Measurements from ENCODE around the gene FPGS.

DNA sequence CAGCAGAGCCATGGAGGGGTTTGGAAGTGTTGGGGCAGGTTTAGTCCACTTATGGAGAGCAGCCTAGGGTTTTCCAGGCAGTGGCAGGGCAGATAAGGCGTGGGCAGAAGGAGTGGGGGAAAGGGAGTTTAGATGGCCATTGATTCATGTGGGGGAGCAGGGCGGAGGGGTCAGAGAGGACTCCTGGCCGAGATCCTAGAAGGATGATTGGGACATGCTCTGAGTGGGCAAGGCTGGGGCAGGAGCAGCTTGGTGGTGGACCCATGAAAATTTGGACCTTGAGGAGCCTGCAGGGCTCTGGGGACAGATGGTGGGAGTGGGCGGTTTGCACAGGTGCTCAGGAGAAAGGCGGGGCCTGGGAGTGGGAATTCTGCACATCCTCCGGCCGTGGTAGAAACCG is 49.5 kb upstream of the FPGS start:
- TF ChIP-seq EZH2phosphoT487 (IDR thresholded peaks at IDR 0.05; ENCODE audit: borderline replicate concordance, low read depth) = no peak
- no peak for TF ChIP-seq GABPA (IDR thresholded peaks at IDR 0.05; ENCODE audit: low read depth)
- TF ChIP-seq, protein P1, sequence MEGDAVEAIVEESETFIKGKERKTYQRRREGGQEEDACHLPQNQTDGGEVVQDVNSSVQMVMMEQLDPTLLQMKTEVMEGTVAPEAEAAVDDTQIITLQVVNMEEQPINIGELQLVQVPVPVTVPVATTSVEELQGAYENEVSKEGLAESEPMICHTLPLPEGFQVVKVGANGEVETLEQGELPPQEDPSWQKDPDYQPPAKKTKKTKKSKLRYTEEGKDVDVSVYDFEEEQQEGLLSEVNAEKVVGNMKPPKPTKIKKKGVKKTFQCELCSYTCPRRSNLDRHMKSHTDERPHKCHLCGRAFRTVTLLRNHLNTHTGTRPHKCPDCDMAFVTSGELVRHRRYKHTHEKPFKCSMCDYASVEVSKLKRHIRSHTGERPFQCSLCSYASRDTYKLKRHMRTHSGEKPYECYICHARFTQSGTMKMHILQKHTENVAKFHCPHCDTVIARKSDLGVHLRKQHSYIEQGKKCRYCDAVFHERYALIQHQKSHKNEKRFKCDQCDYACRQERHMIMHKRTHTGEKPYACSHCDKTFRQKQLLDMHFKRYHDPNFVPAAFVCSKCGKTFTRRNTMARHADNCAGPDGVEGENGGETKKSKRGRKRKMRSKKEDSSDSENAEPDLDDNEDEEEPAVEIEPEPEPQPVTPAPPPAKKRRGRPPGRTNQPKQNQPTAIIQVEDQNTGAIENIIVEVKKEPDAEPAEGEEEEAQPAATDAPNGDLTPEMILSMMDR (IDR thresholded peaks at IDR 0.05) = no peak
